IMR-90 (cell line): ENCODE measurements around the gene TPSB2. TPM values are rescaled to one million over a fixed set of nuclear protein-coding genes. Genes with fewer than 3 reads are reported as not detected.

Experiments used
- ATAC-seq: fragments of 200-7000 bp; cut with Tn5 transposase; 2 replicates; pipeline ENCODE4 v1.9.1; 2020; ENCODE audit warnings: low read depth, mild to moderate bottlenecking, moderate library complexity
- BruUV-seq: library from RNA; stranded (reverse); fragments of 400-500 nt; replicated peaks from 2 replicates; lab custom pipeline; 2021; lab: Mats Ljungman, UMichigan
- CTCF ChIA-PET: fragments of 300-600 bp; formaldehyde crosslinking; extraction: SDS; loops from one replicate; lab custom pipeline; 2021; ENCODE audit warnings: antibody characterized with exemption; lab: Yijun Ruan, JAX
- POLR2A ChIA-PET: fragments of 300-600 bp; sonication (Branson Sonifier 250); formaldehyde crosslinking; loops from one replicate; lab custom pipeline; 2022; ENCODE audit warnings: antibody characterized with exemption; ENCODE audit not compliant: unreplicated experiment; lab: Charles Lee
- DNase-seq: peaks from one replicate; pipeline ENCODE4 v3.0.0; 2013
- H2AFZ ChIP-seq: replicated peaks from 2 replicates; pipeline ENCODE3; 2013; ENCODE audit warnings: low read length, mild to moderate bottlenecking; ENCODE audit not compliant: poor library complexity
- H2AK5ac ChIP-seq: 2 replicates; pipeline ENCODE4 v1.6.1; 2013; ENCODE audit warnings: low read depth, low read length, inconsistent platforms
- H2AK9ac ChIP-seq: replicated peaks from 2 replicates; pipeline ENCODE3; 2013; ENCODE audit warnings: mild to moderate bottlenecking, low read depth, low read length, moderate library complexity; ENCODE audit not compliant: poor library complexity
- H2BK120ac ChIP-seq: 2 replicates; pipeline ENCODE4 v1.6.1; 2013; ENCODE audit warnings: low read depth, low read length, inconsistent platforms
- H2BK15ac ChIP-seq: 3 replicates; pipeline ENCODE4 v1.6.1; 2013; ENCODE audit warnings: low read depth, low read length, inconsistent platforms
- H2BK20ac ChIP-seq: 2 replicates; pipeline ENCODE4 v1.6.1; 2013; ENCODE audit warnings: low read depth, mild to moderate bottlenecking, inconsistent platforms, low read length, moderate library complexity
- H2BK5ac ChIP-seq: 2 replicates; pipeline ENCODE4 v1.6.1; 2013; ENCODE audit warnings: mild to moderate bottlenecking, low read depth, low read length, inconsistent platforms; ENCODE audit not compliant: poor library complexity, severe bottlenecking
- H3K14ac ChIP-seq: replicated peaks from 2 replicates; pipeline ENCODE4 v1.6.1; 2013; ENCODE audit warnings: low read depth, low read length, inconsistent platforms
- H3K18ac ChIP-seq: 2 replicates; pipeline ENCODE4 v1.6.1; 2013; ENCODE audit warnings: low read depth, low read length, control low read depth
- H3K23ac ChIP-seq: 2 replicates; pipeline ENCODE4 v1.6.1; 2013; ENCODE audit warnings: low read depth, low read length, inconsistent platforms
- H3K27ac ChIP-seq: 2 replicates; pipeline ENCODE4 v1.5.1; 2013; ENCODE audit warnings: mild to moderate bottlenecking, control low read depth, low read length; ENCODE audit not compliant: insufficient read depth
- H3K27me3 ChIP-seq: 2 replicates; pipeline ENCODE4 v1.6.1; 2013; ENCODE audit warnings: low read length; ENCODE audit not compliant: control insufficient read depth, insufficient read depth
- H3K36me3 ChIP-seq: 2 replicates; pipeline ENCODE4 v1.6.1; 2013; ENCODE audit warnings: low read length, mixed read lengths; ENCODE audit not compliant: control insufficient read depth, insufficient read depth
- H3K4ac ChIP-seq: 2 replicates; pipeline ENCODE4 v1.6.1; 2013; ENCODE audit warnings: low read depth, low read length, inconsistent platforms
- H3K4me1 ChIP-seq: 2 replicates; pipeline ENCODE4 v1.6.1; 2013; ENCODE audit warnings: low read length, mixed read lengths; ENCODE audit not compliant: control insufficient read depth, insufficient read depth
- H3K4me2 ChIP-seq: 2 replicates; pipeline ENCODE4 v1.6.1; 2013; ENCODE audit warnings: low read depth, mild to moderate bottlenecking, control low read depth, low read length, moderate library complexity
- H3K4me3 ChIP-seq: 2 replicates; pipeline ENCODE4 v1.5.1; 2013; ENCODE audit warnings: low read depth, mild to moderate bottlenecking, control low read depth, low read length, moderate library complexity; ENCODE audit not compliant: insufficient read depth
- H3K56ac ChIP-seq: 2 replicates; pipeline ENCODE4 v1.6.1; 2013; ENCODE audit warnings: low read length, inconsistent platforms; ENCODE audit not compliant: insufficient read depth; ENCODE audit errors: extremely low read depth
- H3K79me1 ChIP-seq, 2 experiments: 2 replicates each; pipeline ENCODE4 v1.6.1; 2013; ENCODE audit warnings: low read length in 2 of 2, inconsistent platforms in 1 of 2, low read depth in 1 of 2
- H3K9ac ChIP-seq: 2 replicates; pipeline ENCODE4 v1.6.1; 2013; ENCODE audit warnings: low read depth, low read length, control low read depth
- H3K9me1 ChIP-seq: 2 replicates; pipeline ENCODE4 v1.6.1; 2013; ENCODE audit warnings: low read length, inconsistent platforms; ENCODE audit not compliant: insufficient read depth
- H3K9me3 ChIP-seq: 2 replicates; pipeline ENCODE4 v1.6.1; 2013; ENCODE audit warnings: low read length; ENCODE audit not compliant: control insufficient read depth, insufficient read depth
- H4K20me1 ChIP-seq: 2 replicates; pipeline ENCODE4 v1.6.1; 2013; ENCODE audit warnings: low read length, inconsistent platforms; ENCODE audit not compliant: insufficient read depth
- H4K5ac ChIP-seq: 2 replicates; pipeline ENCODE4 v1.6.1; 2013; ENCODE audit warnings: mild to moderate bottlenecking, low read depth, low read length, control low read depth
- H4K8ac ChIP-seq, 2 experiments: 2 replicates each; pipeline ENCODE4 v1.6.1; 2013; ENCODE audit warnings: low read depth in 2 of 2, low read length in 2 of 2, control low read depth in 1 of 2, inconsistent platforms in 1 of 2
- H4K91ac ChIP-seq: 2 replicates; pipeline ENCODE4 v1.6.1; 2013; ENCODE audit warnings: low read depth, low read length, inconsistent platforms; ENCODE audit not compliant: insufficient read depth
- CEBPB ChIP-seq: IDR thresholded peaks from 2 replicates; pipeline ENCODE4 v1.6.1; 2012; ENCODE audit warnings: low read depth, low read length, improper control_type of control experiment
- MAZ ChIP-seq: IDR thresholded peaks from 2 replicates; pipeline ENCODE4 v1.6.1; 2012; ENCODE audit warnings: low read depth, mild to moderate bottlenecking, low read length, improper control_type of control experiment, moderate library complexity, borderline replicate concordance
- MXI1 ChIP-seq: IDR thresholded peaks from 2 replicates; pipeline ENCODE4 v1.6.1; 2012; ENCODE audit warnings: low read depth, mild to moderate bottlenecking, low read length, moderate library complexity, borderline replicate concordance
- POLR2A ChIP-seq: IDR thresholded peaks from 2 replicates; pipeline ENCODE4 v1.6.1; 2012; ENCODE audit warnings: mild to moderate bottlenecking, low read depth, low read length
- WGBS, 2 experiments: methylation state at CpG; one replicate each; pipeline versions ENCODE4 v1.1.5 to v1.1.7; 2013; ENCODE audit warnings: missing lambda C conversion rate in 2 of 2; ENCODE audit not compliant: insufficient read length in 1 of 2; ENCODE audit errors: extremely low coverage in 2 of 2; 5-methylcytosine and 5-hydroxymethylcytosine counted together
- dilution Hi-C: fragments of 300-500 bp; cut with HindIII; formaldehyde crosslinking; loops from one replicate; pipeline ENCODE4 v1.14.3; 2018; ENCODE audit warnings: low sequenced_read_pairs; ENCODE audit not compliant: unreplicated experiment
- in situ Hi-C: fragments of 300-500 bp; cut with MboI; formaldehyde crosslinking; loops from 3 replicates; pipeline ENCODE4 v1.14.3; 2019; ENCODE audit warnings: low sequenced_read_pairs, inconsistent platforms, mixed read lengths
- intact Hi-C: fragments of 100-400 bp; cut with micrococcal nuclease; formaldehyde crosslinking; loops from 2 replicates; pipeline ENCODE4 v1.10.0; 2022
- polyA plus RNA-seq, 3 experiments: library from polyadenylated mRNA; depleted of rRNA; stranded (reverse); fragments of >200 nt; gene quantifications; 2 replicates each; pipeline ENCODE4 v1.2.3, GENCODE V29; 2012; ENCODE audit warnings: low replicate concordance in 1 of 3
- total RNA-seq: library from RNA; depleted of rRNA; stranded (reverse); fragments of >200 nt; gene quantifications from 2 replicates; pipeline ENCODE4 v1.2.3, GENCODE V29; 2012

The TPSB2 gene
- total and polyA plus RNA-seq, 2 of the 4 experiments (the other 2 are of a cell fraction), result not detected

DNA sequence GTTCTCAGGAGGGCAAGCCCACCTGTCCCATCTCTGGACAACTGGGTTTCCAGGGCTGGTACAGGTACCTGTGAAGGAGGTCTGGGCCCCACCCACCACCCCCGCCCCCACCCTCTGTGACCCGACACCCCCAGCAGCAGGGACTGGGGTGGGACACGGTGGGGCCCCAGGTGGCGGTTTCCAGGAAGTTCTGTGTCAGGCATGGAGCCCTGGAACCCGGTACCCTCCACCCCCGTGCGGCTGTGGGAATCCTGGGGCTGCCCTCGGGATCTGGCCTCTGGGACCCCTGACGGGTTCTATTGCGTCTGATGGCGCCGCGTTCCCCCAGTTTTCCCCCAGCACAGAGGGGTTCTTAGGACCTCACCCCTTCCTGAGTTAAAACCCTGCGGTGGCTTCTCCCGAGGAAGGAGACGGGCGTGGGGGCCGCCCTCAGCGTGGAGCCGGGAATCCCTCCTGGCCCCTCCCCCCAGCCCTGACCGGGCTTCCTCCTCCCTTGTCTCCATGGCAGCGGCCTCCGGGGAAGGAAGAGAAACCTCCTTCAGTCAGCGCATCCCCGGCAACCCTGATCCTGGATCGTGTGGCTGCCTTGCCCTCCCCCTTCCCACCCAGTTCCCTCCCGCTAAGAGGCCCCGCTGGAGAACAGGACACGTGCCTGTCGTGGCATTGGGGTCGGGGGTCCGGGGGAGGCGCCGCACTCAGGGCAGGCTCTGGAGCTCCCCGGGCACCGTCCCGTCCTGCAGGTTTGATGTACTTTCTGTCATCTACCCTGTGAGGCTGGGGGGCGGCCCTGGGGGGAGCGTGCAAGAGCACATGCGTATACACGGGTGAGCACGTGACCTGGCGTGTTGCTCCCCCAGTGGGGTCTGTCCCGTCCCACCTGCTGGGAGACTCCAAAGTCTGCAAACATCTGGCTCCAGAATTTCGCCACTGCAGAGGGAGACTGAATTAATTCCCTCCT is 46.8 kb downstream of the TPSB2 start:
- DNase-seq (peak; percentile 63), ATAC-seq (peak; percentile 76)
- Histone ChIP-seq H3K9ac (no peak overlapping the region; the same call in 1 of the 2 replicates), H3K14ac (peak overlapping the region; percentile 82; the same call in 1 of the 2 replicates), H3K27ac (peak overlapping the region; percentile 84), H4K20me1 (no peaks in the 10 kb centered on the region; the same call in 1 of the 2 replicates), H2BK5ac (peak overlapping the region; percentile 83), H2BK120ac (peak overlapping the region; percentile 98), H3K4me3 (no peak overlapping the region), H3K4me2 (peak overlapping the region; percentile 71; the same call in 1 of the 2 replicates), H3K4me1 (peaks cover 18% of the 10 kb centered on the region), H3K9me1 (peaks cover 8% of the 10 kb centered on the region), H3K4ac (peak overlapping the region; percentile 95), H3K23ac (peak overlapping the region; percentile 46; the same call in 1 of the 2 replicates), H3K27me3 (no peaks in the 10 kb centered on the region), H3K79me1 (no peaks in the 10 kb centered on the region; a peak in 1 of 4 replicates), H3K18ac (peak overlapping the region; percentile 87), H4K91ac (peak overlapping the region; percentile 100), H3K36me3 (no peaks in the 10 kb centered on the region), H2AK9ac (peak overlapping the region; percentile 95), H2BK20ac (peak overlapping the region; percentile 94; the same call in 1 of the 2 replicates), H3K9me3 (no peaks in the 10 kb centered on the region), H2AK5ac (peak overlapping the region; percentile 95), H2BK15ac (peak overlapping the region; percentile 93; the same call in 2 of the 3 replicates), H4K8ac (peak overlapping the region; percentile 78 to 85; a peak in 3 of 4 replicates), H3K56ac (no peak overlapping the region; the same call in none of the 2 replicates), H2AFZ (peak overlapping the region; percentile 86), H4K5ac (peak overlapping the region; percentile 85)
- no TSS peak for BruUV-seq
- in situ Hi-C loops, result no loop called here
- TF ChIP-seq MAZ (peak; percentile 88; the same call in 1 of the 2 replicates), POLR2A (0 out of 2 replicates have a peak, but pooled peaks have one; percentile 16), MXI1 (peak; percentile 33; the same call in 1 of the 2 replicates), CEBPB (no peak)
- intact Hi-C loops, result no loop called here
- dilution Hi-C loops, result no loop called here
- ChIA-PET POLR2A (no interaction called here), CTCF (no interaction called here)
- whole genome bisulfite sequencing, 2 experiments, result 30% methylated on average over 17 of the region's 45 CpGs; no CpG with 5 or more reads in 1 of the 2 experiments
